GM12878 (cell line): ENCODE data around the gene DAZAP2. TPM values are rescaled to one million over a fixed set of nuclear protein-coding genes. Genes with fewer than 3 reads are reported as not detected.

Experiments used
- ATAC-seq: fragments of 200-7000 bp; cut with Tn5 transposase; 3 replicates; pipeline ENCODE4 v1.9.1; 2020; ENCODE audit warnings: mild to moderate bottlenecking, moderate library complexity
- BruUV-seq: library from RNA; stranded (reverse); fragments of 400-500 nt; replicated peaks from 2 replicates; lab custom pipeline; 2021; lab: Mats Ljungman, UMichigan
- CTCF ChIA-PET: fragments of 300-600 bp; sonication (Branson Sonifier 250); formaldehyde crosslinking; extraction: SDS; loops from one replicate; lab custom pipeline; 2021; ENCODE audit warnings: inconsistent platforms; lab: Yijun Ruan, JAX
- POLR2A ChIA-PET: fragments of 350-600 bp; formaldehyde crosslinking; extraction: SDS; loops from one replicate; lab custom pipeline; 2021; ENCODE audit warnings: inconsistent platforms; lab: Charles Lee
- RAD21 ChIA-PET: fragments of 300-600 bp; sonication (Branson Sonifier 250); formaldehyde crosslinking; loops from one replicate; lab custom pipeline; 2023; ENCODE audit warnings: antibody characterized with exemption; ENCODE audit not compliant: unreplicated experiment; lab: Charles Lee
- SMC1A ChIA-PET: fragments of 300-600 bp; sonication (Branson Sonifier 250); formaldehyde crosslinking; loops from one replicate; lab custom pipeline; 2023; ENCODE audit not compliant: unreplicated experiment, uncharacterized antibody; lab: Charles Lee
- DNase-seq: peaks from one replicate; pipeline ENCODE4 v3.0.0-alpha.2; 2011; ENCODE audit warnings: low read depth, low spot score
- FAIRE-seq: peaks from 3 replicates; lab custom pipeline; 2011; peaks lifted over from hg19 to GRCh38; lab: Jason Lieb, UNC
- H2AFZ ChIP-seq: 2 replicates; pipeline ENCODE4 v1.6.0; 2011; ENCODE audit warnings: low read depth, low read length, control low read depth; ENCODE audit not compliant: control insufficient read depth
- H3K27ac ChIP-seq: 2 replicates; pipeline ENCODE4 v1.5.1; 2011; ENCODE audit warnings: control low read depth; ENCODE audit not compliant: control insufficient read depth, insufficient read depth
- H3K27me3 ChIP-seq, 2 experiments: replicated peaks in 1 of 2; 2 replicates each; pipeline versions ENCODE4 v1.6.0 to v1.6.1; 2011; ENCODE audit warnings: low read length in 1 of 2; ENCODE audit not compliant: control insufficient read depth in 2 of 2, insufficient read depth in 2 of 2
- H3K36me3 ChIP-seq, 2 experiments: 2 replicates each; pipeline ENCODE4 v1.5.1; 2011; ENCODE audit warnings: low read length in 1 of 2; ENCODE audit not compliant: control insufficient read depth in 2 of 2, insufficient read depth in 2 of 2
- H3K4me1 ChIP-seq: 2 replicates; pipeline ENCODE4 v1.6.1; 2011; ENCODE audit warnings: mild to moderate bottlenecking, low read length, moderate library complexity, mixed read lengths; ENCODE audit not compliant: control insufficient read depth, insufficient read depth
- H3K4me2 ChIP-seq: 2 replicates; pipeline ENCODE4 v1.6.0; 2011; ENCODE audit warnings: control low read depth; ENCODE audit not compliant: control insufficient read depth, insufficient read depth
- H3K4me3 ChIP-seq: fragments of 200-600 bp; sonication (generic); 2 replicates; pipeline ENCODE4 v1.5.1; 2016
- H3K79me2 ChIP-seq: 2 replicates; pipeline ENCODE4 v1.6.0; 2011; ENCODE audit warnings: low read length; ENCODE audit not compliant: control insufficient read depth, insufficient read depth
- H3K9ac ChIP-seq: 2 replicates; pipeline ENCODE4 v1.8.0; 2011; ENCODE audit warnings: low read length, control low read depth, mixed read lengths; ENCODE audit not compliant: control insufficient read depth, insufficient read depth
- H3K9me3 ChIP-seq: replicated peaks from 3 replicates; pipeline ENCODE4 v1.5.1; 2011; ENCODE audit warnings: mild to moderate bottlenecking, low read length; ENCODE audit not compliant: control insufficient read depth, insufficient read depth
- H4K20me1 ChIP-seq: 2 replicates; pipeline ENCODE4 v1.6.0; 2011; ENCODE audit not compliant: control insufficient read depth, insufficient read depth
- ETV6 ChIP-seq, 2 experiments: fragments of 450-650 bp in 1 of 2; IDR thresholded peaks in 1 of 2; conservative IDR thresholded peaks in 1 of 2; 2 replicates each; pipeline ENCODE4 v1.6.1; 2014; ENCODE audit warnings: antibody characterized with exemption in 1 of 2, borderline replicate concordance in 1 of 2, low read depth in 1 of 2, mild to moderate bottlenecking in 1 of 2, moderate library complexity in 1 of 2
- NR2C1 ChIP-seq: fragments of 450-650 bp; IDR thresholded peaks from 2 replicates; pipeline ENCODE4 v1.6.1; 2017; ENCODE audit warnings: antibody characterized with exemption, mild to moderate bottlenecking, moderate library complexity
- NRF1 ChIP-seq: conservative IDR thresholded peaks from 2 replicates; pipeline ENCODE4 v1.6.1; 2011; ENCODE audit warnings: mild to moderate bottlenecking, low read depth, low read length, improper control_type of control experiment
- RAD21 ChIP-seq: IDR thresholded peaks from 2 replicates; pipeline ENCODE4 v1.6.1; 2011; ENCODE audit warnings: mild to moderate bottlenecking, low read depth, low read length, moderate library complexity; ENCODE audit not compliant: insufficient read depth
- RBBP5 ChIP-seq: fragments of 200-600 bp; sonication (generic); conservative IDR thresholded peaks from 2 replicates; pipeline ENCODE4 v1.6.1; 2016
- SMC3 ChIP-seq: IDR thresholded peaks from 2 replicates; pipeline ENCODE4 v1.6.1; 2011; ENCODE audit warnings: low read length, improper control_type of control experiment, borderline replicate concordance
- WGBS: methylation state at CpG from one replicate; pipeline ENCODE4 v1.1.6; 2016; ENCODE audit warnings: low lambda C conversion rate; ENCODE audit not compliant: insufficient replicate concordance, insufficient coverage; ENCODE audit errors: missing lambda C conversion rate; 5-methylcytosine and 5-hydroxymethylcytosine counted together
- in situ Hi-C: fragments of 300-500 bp; cut with MboI; formaldehyde crosslinking; loops from 9 replicates; pipeline ENCODE4 v1.14.3; 2018; ENCODE audit warnings: mixed read lengths
- intact Hi-C: fragments of 100-400 bp; cut with micrococcal nuclease; formaldehyde crosslinking; loops from one replicate; pipeline ENCODE4 v1.14.2; 2022; ENCODE audit not compliant: unreplicated experiment
- polyA plus RNA-seq, 11 experiments: library from polyadenylated mRNA; depleted of rRNA in 4 of 11; unstranded in 6 of 11; stranded (reverse) in 5 of 11; fragments of >200 nt; fragmentation: Nextera tagmentation in 4 of 11; fragmentation: Illumina TruSeq in 1 of 11; extraction: Ambion mirVana in 4 of 11; extraction: Trizol in 1 of 11; gene quantifications; 1 replicate in 1 of 11; 2 replicates in 10 of 11; pipeline versions ENCODE4 v1.2.1 to v1.2.3, GENCODE V29; 2011 to 2016; ENCODE audit warnings: inconsistent platforms in 2 of 11, missing spikeins in 2 of 11, low read depth in 1 of 11
- total RNA-seq, 4 experiments: library from RNA; depleted of rRNA in 3 of 4; stranded (reverse); fragments of >200 nt in 3 of 4; fragmentation: Illumina TruSeq in 1 of 4; extraction: Trizol in 1 of 4; gene quantifications; 2 replicates each; pipeline versions ENCODE4 v1.2.1 to v1.2.3, GENCODE V29; 2013 to 2021
- TF ChIP-seq, protein P1 (sequence below), 3 experiments: IDR thresholded peaks in 2 of 3; conservative IDR thresholded peaks in 1 of 3; 2 replicates each; pipeline ENCODE4 v1.5.1; 2011; ENCODE audit warnings: low read depth in 3 of 3, low read length in 3 of 3, mild to moderate bottlenecking in 3 of 3, control low read depth in 2 of 3, moderate library complexity in 2 of 3, inconsistent platforms in 1 of 3, mixed read lengths in 1 of 3; ENCODE audit not compliant: control insufficient read depth in 2 of 3, insufficient read depth in 1 of 3; ENCODE audit errors: extremely low read depth in 1 of 3
- TF ChIP-seq, protein P2 (sequence below): IDR thresholded peaks from 2 replicates; pipeline ENCODE4 v1.6.1; 2012; ENCODE audit warnings: low read depth, low read length, improper control_type of control experiment
- TF ChIP-seq, protein P3 (sequence below): IDR thresholded peaks from 2 replicates; pipeline ENCODE4 v1.6.1; 2011; ENCODE audit warnings: mild to moderate bottlenecking, low read depth, low read length, moderate library complexity; ENCODE audit not compliant: insufficient replicate concordance

DAZAP2 gene
- total and polyA plus RNA-seq, 10 of the 15 experiments (the other 5 are each of a cell fraction or from before 2014, with no cell fraction given): 71.0 to 267 (median 158) TPM

DNA sequence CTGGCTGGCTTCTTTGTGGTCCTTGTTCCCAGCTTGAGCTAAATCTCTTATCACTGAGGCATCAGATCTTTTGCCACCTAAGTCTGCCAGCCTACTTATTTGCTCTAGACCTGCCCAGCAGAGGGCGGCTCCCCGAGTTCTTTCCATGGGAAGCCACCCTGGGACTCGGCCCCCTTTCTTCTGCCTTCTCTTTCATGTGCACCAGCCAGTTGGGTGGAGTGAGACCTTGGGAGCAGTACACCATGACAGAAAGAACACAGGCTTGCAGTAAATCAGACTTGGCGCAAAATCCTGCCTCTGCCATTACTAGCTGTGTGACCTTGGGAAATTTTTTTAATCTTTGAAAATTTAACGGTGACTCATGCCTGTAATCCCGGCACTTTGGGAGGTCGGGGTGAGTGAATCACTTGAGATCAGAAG, 24.1 kb downstream of the DAZAP2 start:
- Histone ChIP-seq H3K27me3 (no peaks in the 10 kb centered on the region), H3K9me3 (no peaks in the 10 kb centered on the region), H3K4me3 (no peak overlapping the region), H2AFZ (0 out of 2 replicates have a peak overlapping the region, but pooled peaks have one; percentile 4), H3K4me1 (no peaks in the 10 kb centered on the region), H3K27ac (no peak overlapping the region), H3K4me2 (no peak overlapping the region), H3K9ac (no peak overlapping the region), H3K79me2 (no peaks in the 10 kb centered on the region), H4K20me1 (no peaks in the 10 kb centered on the region), H3K36me3 (no peaks in the 10 kb centered on the region)
- DNase-seq: no peak
- SMC1A ChIA-PET: interaction anchor here (0.7 to 4.2 kb wide), 9 partner anchors 19 to 291 kb away, joined by 3 to 56 read pairs (median 4); no protein-coding TSS in a partner anchor
- CTCF ChIA-PET: interaction anchor here (0.7 to 4.5 kb wide), 18 partner anchors 8 to 437 kb away, joined by 3 to 93 read pairs (median 4); partner anchors contain the start of genes SLC11A2 and SMAGP
- in situ Hi-C loops: no loop called here
- peak; percentile 45; the same call in 1 of the 2 replicates for TF ChIP-seq SMC3
- no peak for TF ChIP-seq NRF1
- TF ChIP-seq ETV6 (conservative IDR thresholded peaks at IDR 0.05 in 1 of 2, IDR thresholded peaks at IDR 0.05 in 1 of 2; ENCODE audit: borderline replicate concordance in 1 of 2, low read depth in 1 of 2): no peak
- TF ChIP-seq, protein P1, sequence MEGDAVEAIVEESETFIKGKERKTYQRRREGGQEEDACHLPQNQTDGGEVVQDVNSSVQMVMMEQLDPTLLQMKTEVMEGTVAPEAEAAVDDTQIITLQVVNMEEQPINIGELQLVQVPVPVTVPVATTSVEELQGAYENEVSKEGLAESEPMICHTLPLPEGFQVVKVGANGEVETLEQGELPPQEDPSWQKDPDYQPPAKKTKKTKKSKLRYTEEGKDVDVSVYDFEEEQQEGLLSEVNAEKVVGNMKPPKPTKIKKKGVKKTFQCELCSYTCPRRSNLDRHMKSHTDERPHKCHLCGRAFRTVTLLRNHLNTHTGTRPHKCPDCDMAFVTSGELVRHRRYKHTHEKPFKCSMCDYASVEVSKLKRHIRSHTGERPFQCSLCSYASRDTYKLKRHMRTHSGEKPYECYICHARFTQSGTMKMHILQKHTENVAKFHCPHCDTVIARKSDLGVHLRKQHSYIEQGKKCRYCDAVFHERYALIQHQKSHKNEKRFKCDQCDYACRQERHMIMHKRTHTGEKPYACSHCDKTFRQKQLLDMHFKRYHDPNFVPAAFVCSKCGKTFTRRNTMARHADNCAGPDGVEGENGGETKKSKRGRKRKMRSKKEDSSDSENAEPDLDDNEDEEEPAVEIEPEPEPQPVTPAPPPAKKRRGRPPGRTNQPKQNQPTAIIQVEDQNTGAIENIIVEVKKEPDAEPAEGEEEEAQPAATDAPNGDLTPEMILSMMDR (IDR thresholded peaks at IDR 0.05 in 2 of 3, conservative IDR thresholded peaks at IDR 0.05 in 1 of 3; ENCODE audit: control insufficient read depth in 2 of 3, extremely low read depth in 1 of 3, insufficient read depth in 1 of 3, low read depth in 3 of 3, low read length in 3 of 3): peak; percentile 32 to 50 (median 40); a peak in 4 of 6 replicates
- TF ChIP-seq, protein P2, sequence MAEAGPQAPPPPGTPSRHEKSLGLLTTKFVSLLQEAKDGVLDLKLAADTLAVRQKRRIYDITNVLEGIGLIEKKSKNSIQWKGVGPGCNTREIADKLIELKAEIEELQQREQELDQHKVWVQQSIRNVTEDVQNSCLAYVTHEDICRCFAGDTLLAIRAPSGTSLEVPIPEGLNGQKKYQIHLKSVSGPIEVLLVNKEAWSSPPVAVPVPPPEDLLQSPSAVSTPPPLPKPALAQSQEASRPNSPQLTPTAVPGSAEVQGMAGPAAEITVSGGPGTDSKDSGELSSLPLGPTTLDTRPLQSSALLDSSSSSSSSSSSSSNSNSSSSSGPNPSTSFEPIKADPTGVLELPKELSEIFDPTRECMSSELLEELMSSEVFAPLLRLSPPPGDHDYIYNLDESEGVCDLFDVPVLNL: no peak
- no peak for TF ChIP-seq NR2C1
- TF ChIP-seq, protein P3, sequence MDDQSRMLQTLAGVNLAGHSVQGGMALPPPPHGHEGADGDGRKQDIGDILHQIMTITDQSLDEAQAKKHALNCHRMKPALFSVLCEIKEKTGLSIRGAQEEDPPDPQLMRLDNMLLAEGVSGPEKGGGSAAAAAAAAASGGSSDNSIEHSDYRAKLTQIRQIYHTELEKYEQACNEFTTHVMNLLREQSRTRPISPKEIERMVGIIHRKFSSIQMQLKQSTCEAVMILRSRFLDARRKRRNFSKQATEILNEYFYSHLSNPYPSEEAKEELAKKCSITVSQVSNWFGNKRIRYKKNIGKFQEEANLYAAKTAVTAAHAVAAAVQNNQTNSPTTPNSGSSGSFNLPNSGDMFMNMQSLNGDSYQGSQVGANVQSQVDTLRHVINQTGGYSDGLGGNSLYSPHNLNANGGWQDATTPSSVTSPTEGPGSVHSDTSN: no peak
- TF ChIP-seq RAD21: 0 out of 2 replicates have a peak, but pooled peaks have one; percentile 6
- no peak for TF ChIP-seq RBBP5
- WGBS: 60% methylated on average over 7 of the region's 7 CpGs
- no peak for FAIRE-seq
- intact Hi-C loops: loop anchor here (1.0 kb wide), 1 partner anchor 79 kb away; no protein-coding TSS in a partner anchor
- POLR2A ChIA-PET: interaction anchor here (0.6 kb wide), 1 partner anchor 51 kb away, joined by 3 read pairs; no protein-coding TSS in a partner anchor
- no TSS peak for BruUV-seq
- peak; percentile 70 for ATAC-seq
- RAD21 ChIA-PET: interaction anchor here (1.7 to 4.0 kb wide), 3 partner anchors 10 to 216 kb away, joined by 5 to 28 read pairs (median 6); no protein-coding TSS in a partner anchor
